Daoy (cell line): Measurements from ENCODE around the gene NATD1. TPM values are rescaled to one million over a fixed set of nuclear protein-coding genes. Genes with fewer than 3 reads are reported as not detected.
A peak's percentile ranks its signal among the peaks of the same experiment; 100 is the strongest.

Source experiments
- DNase-seq: peaks from one replicate; pipeline ENCODE4 v3.0.0-alpha.2; 2015; ENCODE audit warnings: low read depth
- total RNA-seq: library from RNA; depleted of rRNA; stranded (reverse); fragments of >200 nt; shearing (Covaris generic); gene quantifications from 2 replicates; pipeline ENCODE4 v1.2.3, GENCODE V29; 2014

Gene NATD1
- total RNA-seq, 1 experiment from 2014 or later, result 0.86 TPM

GRCh38 chr17:21289902-21290571, 36.8 kb upstream of the NATD1 start:
- DNase-seq, result no peak

GRCh38 chr17:21289175-21289901, 36.1 kb upstream of the NATD1 start:
- no peak for DNase-seq

- DNase-seq, result no peak
Measured at GRCh38 chr17:21288571-21289017, 35.4 kb upstream of the NATD1 start.

GRCh38 chr17:21287703-21288449, 34.7 kb upstream of the NATD1 start:
- peak; percentile 99 for DNase-seq

GRCh38 chr17:21286909-21287702, 33.9 kb upstream of the NATD1 start:
- DNase-seq, result no peak

GRCh38 chr17:21286066-21286770, 33.0 kb upstream of the NATD1 start:
- peak; percentile 98 for DNase-seq

GRCh38 chr17:21285164-21286065, 32.2 kb upstream of the NATD1 start:
- DNase-seq, result peak; percentile 62

GRCh38 chr17:21284319-21285163, 31.3 kb upstream of the NATD1 start, which contains the start of gene MAP2K3:
TSS of gene MAP2K3 (plus strand) at chr17:21284711. CDS start at chr17:21284921, 210 bp downstream.
- DNase-seq, result peak; percentile 100

- no peak for DNase-seq
Measured at GRCh38 chr17:21283482-21284318, 30.5 kb upstream of the NATD1 start.

GRCh38 chr17:21282850-21283249, 29.6 kb upstream of the NATD1 start:
- DNase-seq, result no peak

- peak; percentile 95 for DNase-seq
Measured at GRCh38 chr17:21282231-21282630, 29.0 kb upstream of the NATD1 start.

GRCh38 chr17:21280081-21280518, 26.9 kb upstream of the NATD1 start:
- DNase-seq, result peak; percentile 86

GRCh38 chr17:21279582-21279981, 26.4 kb upstream of the NATD1 start:
- DNase-seq, result no peak

- DNase-seq, result no peak
Measured at GRCh38 chr17:21279198-21279535, 26.0 kb upstream of the NATD1 start.

GRCh38 chr17:21278450-21279197, 25.4 kb upstream of the NATD1 start:
- DNase-seq, result no peak

GRCh38 chr17:21277332-21277731, 24.1 kb upstream of the NATD1 start:
- no peak for DNase-seq

GRCh38 chr17:21276264-21276588, 23.0 kb upstream of the NATD1 start:
- DNase-seq, result no peak
